Kidney (tissue), 14 donors: ENCODE results near the gene MED9. TPM values are rescaled to one million over a fixed set of nuclear protein-coding genes. Genes with fewer than 3 reads are reported as not detected.

Experiments
- DNase-seq, 5 donors: peaks; one replicate each; pipeline ENCODE4 v3.0.0-alpha.2; 2013 to 2020
- FAIRE-seq: peaks from 2 replicates; lab custom pipeline; 2012; peaks lifted over from hg19 to GRCh38; lab: Jason Lieb, UNC
- H3K27ac ChIP-seq, 2 donors: one replicate each; pipeline ENCODE4 v1.7.0; 2013; ENCODE audit warnings: low read depth in 2 of 2, low read length in 2 of 2, inconsistent platforms in 1 of 2
- H3K27me3 ChIP-seq: one replicate; pipeline ENCODE4 v1.7.1; 2013; ENCODE audit warnings: low read length, inconsistent platforms; ENCODE audit not compliant: control insufficient read depth, insufficient read depth
- H3K36me3 ChIP-seq, 3 donors: one replicate each; pipeline versions ENCODE4 v1.7.0 to v1.7.1; 2013; ENCODE audit warnings: low read length in 3 of 3, control low read depth in 1 of 3, inconsistent platforms in 1 of 3; ENCODE audit not compliant: insufficient read depth in 3 of 3, control insufficient read depth in 2 of 3
- H3K4me1 ChIP-seq, 3 donors: one replicate each; pipeline versions ENCODE4 v1.7.0 to v1.7.1; 2013; ENCODE audit warnings: low read length in 3 of 3, inconsistent platforms in 1 of 3, low read depth in 1 of 3; ENCODE audit not compliant: control insufficient read depth in 2 of 3, insufficient read depth in 2 of 3
- H3K4me3 ChIP-seq, 3 donors: one replicate each; pipeline versions ENCODE4 v1.7.0 to v1.8.1; 2013; ENCODE audit warnings: low read length in 3 of 3, control low read depth in 1 of 3, inconsistent platforms in 1 of 3
- H3K9ac ChIP-seq, 3 donors: one replicate each; pipeline versions ENCODE4 v1.7.0 to v1.7.1; 2013; ENCODE audit warnings: low read length in 3 of 3, control low read depth in 1 of 3, inconsistent platforms in 1 of 3
- H3K9me3 ChIP-seq, 3 donors: one replicate each; pipeline versions ENCODE4 v1.7.0 to v1.7.1; 2013; ENCODE audit warnings: low read length in 3 of 3, control low read depth in 1 of 3, inconsistent platforms in 1 of 3; ENCODE audit not compliant: control insufficient read depth in 2 of 3, insufficient read depth in 1 of 3
- intact Hi-C: fragments of 100-400 bp; cut with DNase I; formaldehyde crosslinking; loops from one replicate; pipeline ENCODE4 v1.11.1; 2022
- polyA plus RNA-seq: library from polyadenylated mRNA; stranded (reverse); fragments of 350-450 nt; fragmentation: Illumina TruSeq; extraction: RNeasy Lipid Tissue Mini Kit (QIAGEN cat#74804); gene quantifications from one replicate; pipeline ENCODE4 v1.2.3, GENCODE V29; 2014; ENCODE audit warnings: low read depth, low replicate concordance; ENCODE audit not compliant: insufficient read depth
- total RNA-seq: library from RNA; stranded (reverse); fragmentation: NEBNext Ultra II Directional; extraction: Animal tissue kit (Norgen Biotek cat#: 25700); gene quantifications from one replicate; pipeline ENCODE4 v1.2.1, GENCODE V29; 2021
- TF ChIP-seq, protein P1 (sequence below): IDR thresholded peaks from 3 replicates; pipeline ENCODE4 v1.5.1; 2012; ENCODE audit warnings: mild to moderate bottlenecking, moderate library complexity, borderline replicate concordance; ENCODE audit not compliant: insufficient read depth; ENCODE audit errors: extremely low read depth
- donor health status: control.
- donor health status: control.
- donor health status: control.
- donor health status: control.
- donor health status: control.
- donor health status: DM: yes; HTN: yes; CAD: no.
- donor health status: Normal renal cell carcinoma (clear cell type).

The MED9 gene
- total and polyA plus RNA-seq, 2 donors from 2014 or later = 20.8 to 24.5 TPM

DNA sequence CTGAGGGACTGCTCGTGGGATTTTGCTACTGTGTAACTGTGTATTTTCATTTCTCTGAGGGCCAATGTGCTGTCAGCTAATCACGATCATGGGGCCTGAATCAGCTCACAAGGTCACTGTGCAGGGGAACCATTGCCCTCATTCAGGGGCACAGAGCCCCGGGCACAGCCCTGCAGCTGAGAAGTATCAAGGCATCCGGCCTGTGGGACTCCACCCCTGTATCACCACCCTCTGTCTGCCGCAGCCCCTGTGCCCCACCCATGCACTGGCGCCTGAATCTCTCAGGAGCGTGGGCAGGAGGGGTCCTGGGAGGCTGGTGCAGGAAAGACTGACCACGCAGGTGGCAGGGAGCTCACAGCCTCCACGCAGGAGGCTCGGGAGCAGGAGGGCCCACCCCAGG lies 62.8 kb downstream of the MED9 start:
- H3K36me3 ChIP-seq = no peaks in the 10 kb centered on the region
- H3K9me3 ChIP-seq = no peaks in the 10 kb centered on the region
- no peaks in the 10 kb centered on the region for H3K27me3 ChIP-seq
- H3K9ac ChIP-seq = no peak overlapping the region
- no peaks in the 10 kb centered on the region for H3K4me1 ChIP-seq
- no peak overlapping the region for H3K4me3 ChIP-seq
- intact Hi-C loops = no loop called here
- no peak for DNase-seq
- no peak overlapping the region for H3K27ac ChIP-seq
- FAIRE-seq = no peak
- TF ChIP-seq, protein P1, sequence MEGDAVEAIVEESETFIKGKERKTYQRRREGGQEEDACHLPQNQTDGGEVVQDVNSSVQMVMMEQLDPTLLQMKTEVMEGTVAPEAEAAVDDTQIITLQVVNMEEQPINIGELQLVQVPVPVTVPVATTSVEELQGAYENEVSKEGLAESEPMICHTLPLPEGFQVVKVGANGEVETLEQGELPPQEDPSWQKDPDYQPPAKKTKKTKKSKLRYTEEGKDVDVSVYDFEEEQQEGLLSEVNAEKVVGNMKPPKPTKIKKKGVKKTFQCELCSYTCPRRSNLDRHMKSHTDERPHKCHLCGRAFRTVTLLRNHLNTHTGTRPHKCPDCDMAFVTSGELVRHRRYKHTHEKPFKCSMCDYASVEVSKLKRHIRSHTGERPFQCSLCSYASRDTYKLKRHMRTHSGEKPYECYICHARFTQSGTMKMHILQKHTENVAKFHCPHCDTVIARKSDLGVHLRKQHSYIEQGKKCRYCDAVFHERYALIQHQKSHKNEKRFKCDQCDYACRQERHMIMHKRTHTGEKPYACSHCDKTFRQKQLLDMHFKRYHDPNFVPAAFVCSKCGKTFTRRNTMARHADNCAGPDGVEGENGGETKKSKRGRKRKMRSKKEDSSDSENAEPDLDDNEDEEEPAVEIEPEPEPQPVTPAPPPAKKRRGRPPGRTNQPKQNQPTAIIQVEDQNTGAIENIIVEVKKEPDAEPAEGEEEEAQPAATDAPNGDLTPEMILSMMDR = no peak

DNA sequence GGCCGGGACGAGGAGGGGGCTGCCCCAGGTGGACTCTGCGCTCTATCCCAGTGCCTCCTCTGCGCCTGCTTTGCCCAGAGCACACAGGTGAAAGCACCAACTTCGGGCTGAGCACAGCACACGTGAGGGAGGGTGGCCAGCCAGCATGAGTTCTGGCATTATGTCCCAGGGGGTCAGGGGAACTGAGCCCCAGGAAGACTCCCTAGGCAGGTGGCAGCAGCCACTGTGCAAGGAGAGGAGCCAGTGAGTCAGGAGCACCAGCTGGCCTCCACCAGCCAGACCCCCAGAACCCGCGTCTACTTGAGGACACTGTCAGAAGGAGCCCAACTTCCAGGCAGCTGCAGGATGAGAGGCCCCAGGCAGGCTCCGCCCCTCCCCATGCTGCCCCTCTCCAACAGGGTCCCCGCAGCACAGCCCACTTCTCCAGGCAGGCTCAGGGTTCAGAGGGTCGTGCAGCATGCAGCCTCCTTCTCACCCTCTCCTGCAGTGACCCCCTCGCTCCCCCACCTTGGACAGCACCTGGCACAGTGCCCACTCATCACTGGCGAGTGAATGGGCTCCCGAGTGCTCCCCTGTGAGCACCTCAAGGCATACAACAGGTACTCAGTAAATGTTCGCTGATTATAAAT lies 63.6 kb downstream of the MED9 start:
- TF ChIP-seq, protein P1 = no peak
- H3K9me3 ChIP-seq = no peaks in the 10 kb centered on the region
- H3K27me3 ChIP-seq = no peaks in the 10 kb centered on the region
- no peak overlapping the region for H3K27ac ChIP-seq
- DNase-seq (peak in 1 of 5 donors; percentile 47), FAIRE-seq (no peak)
- H3K36me3 ChIP-seq = no peaks in the 10 kb centered on the region
- H3K4me1 ChIP-seq = no peaks in the 10 kb centered on the region
- H3K9ac ChIP-seq = no peak overlapping the region
- H3K4me3 ChIP-seq = no peak overlapping the region
- intact Hi-C loops = no loop called here

DNA sequence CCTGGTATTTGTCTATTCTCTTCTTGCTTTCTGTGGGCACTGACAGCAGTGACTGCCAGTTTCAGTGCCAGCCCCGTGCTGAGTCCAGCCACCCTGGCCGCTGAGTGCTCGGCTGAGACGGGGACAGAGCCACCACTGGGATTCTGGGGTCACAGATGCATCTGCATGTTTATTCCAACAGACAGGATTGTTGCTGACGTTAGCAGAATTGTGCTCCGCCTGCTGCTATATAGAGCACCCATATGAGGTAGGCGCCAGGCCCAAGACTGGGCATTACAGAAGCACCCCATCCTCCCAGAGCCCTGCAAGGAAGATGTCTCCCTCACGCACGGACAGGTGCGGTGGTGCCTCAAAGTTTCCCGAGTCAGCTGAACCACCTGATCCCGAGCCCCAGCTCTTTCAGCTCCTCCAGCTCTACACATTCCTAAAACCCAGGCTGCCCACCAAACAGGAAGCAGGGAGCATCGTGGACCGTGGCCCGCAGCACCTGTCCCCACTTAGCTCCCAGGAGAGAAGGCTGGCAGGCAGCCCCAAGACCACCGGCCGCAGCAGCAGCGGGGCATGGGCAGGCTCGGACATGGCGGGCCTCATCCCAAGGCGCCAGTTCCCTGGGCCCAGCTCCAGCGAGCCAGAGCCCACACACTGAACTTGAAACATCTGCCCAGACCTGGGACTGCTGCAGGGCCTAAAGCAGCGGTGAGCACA lies 64.3 kb downstream of the MED9 start:
- no peak overlapping the region for H3K4me3 ChIP-seq
- H3K4me1 ChIP-seq = no peaks in the 10 kb centered on the region
- no peak overlapping the region for H3K9ac ChIP-seq
- no peak overlapping the region for H3K27ac ChIP-seq
- TF ChIP-seq, protein P1 = no peak
- no peaks in the 10 kb centered on the region for H3K27me3 ChIP-seq
- H3K36me3 ChIP-seq = no peaks in the 10 kb centered on the region
- intact Hi-C loops = no loop called here
- no peaks in the 10 kb centered on the region for H3K9me3 ChIP-seq
- FAIRE-seq (no peak), DNase-seq (peak in 1 of 5 donors; percentile 43)
